ENCODE measurements around the gene PAK5.

The PAK5 gene

GRCh38 chr20:9829835-9830234 lies 9.0 kb downstream of the PAK5 start:
- TF ChIP-seq CTCF (IDR thresholded peaks at IDR 0.05; ENCODE audit: insufficient read depth, low read depth, low read length, missing control alignments): no peak
- DNase-seq (ENCODE audit: low read depth): no peak
- no peak overlapping the region for H3K4me3 ChIP-seq (ENCODE audit: low read depth, low read length)

GRCh38 chr20:9817654-9818053 lies 21.2 kb downstream of the PAK5 start:
- no peak for DNase-seq (ENCODE audit: low read depth)
- H3K4me3 ChIP-seq (ENCODE audit: low read depth, low read length): no peak overlapping the region
- TF ChIP-seq CTCF (IDR thresholded peaks at IDR 0.05; ENCODE audit: insufficient read depth, low read depth, low read length, missing control alignments): no peak

GRCh38 chr20:9815632-9816031 lies 23.2 kb downstream of the PAK5 start:
- H3K4me3 ChIP-seq (ENCODE audit: low read depth, low read length): no peak overlapping the region
- DNase-seq (ENCODE audit: low read depth): no peak
- TF ChIP-seq CTCF (IDR thresholded peaks at IDR 0.05; ENCODE audit: insufficient read depth, low read depth, low read length, missing control alignments): no peak

GRCh38 chr20:9810738-9811137 lies 28.1 kb downstream of the PAK5 start:
- H3K4me3 ChIP-seq (ENCODE audit: low read depth, low read length): no peak overlapping the region
- TF ChIP-seq CTCF (IDR thresholded peaks at IDR 0.05; ENCODE audit: insufficient read depth, low read depth, low read length, missing control alignments): no peak
- no peak for DNase-seq (ENCODE audit: low read depth)

GRCh38 chr20:9809271-9809670 lies 29.6 kb downstream of the PAK5 start:
- no peak overlapping the region for H3K4me3 ChIP-seq (ENCODE audit: low read depth, low read length)
- TF ChIP-seq CTCF (IDR thresholded peaks at IDR 0.05; ENCODE audit: insufficient read depth, low read depth, low read length, missing control alignments): no peak
- DNase-seq (ENCODE audit: low read depth): no peak

- no peak for DNase-seq (ENCODE audit: low read depth)
- no peak for TF ChIP-seq CTCF (IDR thresholded peaks at IDR 0.05; ENCODE audit: insufficient read depth, low read depth, low read length, missing control alignments)
- H3K4me3 ChIP-seq (ENCODE audit: low read depth, low read length): no peak overlapping the region
Measured at GRCh38 chr20:9808166-9808565, 30.7 kb downstream of the PAK5 start.

- no peak for TF ChIP-seq CTCF (IDR thresholded peaks at IDR 0.05; ENCODE audit: insufficient read depth, low read depth, low read length, missing control alignments)
- DNase-seq (ENCODE audit: low read depth): no peak
- no peak overlapping the region for H3K4me3 ChIP-seq (ENCODE audit: low read depth, low read length)
Measured at GRCh38 chr20:9807136-9807535, 31.7 kb downstream of the PAK5 start.
